HCT116 (cell line): ENCODE data around the gene TENT4A. TPM values are rescaled to one million over a fixed set of nuclear protein-coding genes. Genes with fewer than 3 reads are reported as not detected.

Experiments used
- ATAC-seq: fragments of 200-7000 bp; cut with Tn5 transposase; 2 replicates; pipeline ENCODE4 v1.9.1; 2020; ENCODE audit warnings: mild to moderate bottlenecking, moderate library complexity
- BruUV-seq: library from RNA; stranded (reverse); fragments of 400-500 nt; replicated peaks from 2 replicates; lab custom pipeline; 2021; lab: Mats Ljungman, UMichigan
- CTCF ChIA-PET: fragments of 300-600 bp; sonication (Branson Sonifier 250); formaldehyde crosslinking; loops from one replicate; lab custom pipeline; 2021; ENCODE audit warnings: antibody characterized with exemption; lab: Charles Lee
- POLR2A ChIA-PET: fragments of 300-600, 350-600 bp; sonication (Branson Sonifier 250); formaldehyde crosslinking; loops from one replicate; lab custom pipeline; 2021; ENCODE audit warnings: antibody characterized with exemption; lab: Charles Lee
- RAD21 ChIA-PET, 2 experiments: fragments of 300-600 bp; sonication (Branson Sonifier 250); formaldehyde crosslinking; loops; one replicate each; lab custom pipeline; 2023; ENCODE audit warnings: low total read pairs in 2 of 2; ENCODE audit not compliant: uncharacterized antibody in 2 of 2, unreplicated experiment in 2 of 2, low non-redundant PET in 1 of 2; lab: Charles Lee
- DNase-seq: peaks from one replicate; pipeline ENCODE4 v3.0.0-alpha.2; 2010; ENCODE audit warnings: low read depth, low spot score
- H2AFZ ChIP-seq: fragments of 200-600 bp; shearing (Covaris generic), sonication (generic); 2 replicates; pipeline ENCODE4 v1.6.1; 2017; ENCODE audit warnings: low read depth, mixed run types, mixed read lengths, antibody characterized with exemption, low read length; ENCODE audit not compliant: poor library complexity, severe bottlenecking
- H3K27ac ChIP-seq: 2 replicates; pipeline ENCODE4 v1.5.1; 2012; ENCODE audit warnings: low read depth, low read length
- H3K27me3 ChIP-seq: fragments of 200-600 bp; sonication (generic); 2 replicates; pipeline ENCODE4 v1.6.1; 2016; ENCODE audit warnings: mixed run types, low read length, mixed read lengths; ENCODE audit not compliant: insufficient read depth
- H3K36me3 ChIP-seq, 2 experiments: fragments of 200-500 bp in 1 of 2; fragments of 200-600 bp in 1 of 2; sonication (Bioruptor generic) in 1 of 2; sonication (generic) in 1 of 2; 2 replicates each; pipeline versions ENCODE4 v1.5.1 to v1.6.1; 2014 to 2016; ENCODE audit warnings: low read length in 2 of 2, inconsistent platforms in 1 of 2, mixed read lengths in 1 of 2, mixed run types in 1 of 2; ENCODE audit not compliant: insufficient read depth in 2 of 2, control insufficient read depth in 1 of 2
- H3K4me1 ChIP-seq, 2 experiments: fragments of 200-600 bp in 1 of 2; sonication (generic) in 1 of 2; 2 replicates each; pipeline versions ENCODE4 v1.5.1 to v1.6.1; 2012 to 2017; ENCODE audit warnings: low read length in 2 of 2, inconsistent platforms in 1 of 2, mild to moderate bottlenecking in 1 of 2, mixed read lengths in 1 of 2, mixed run types in 1 of 2, moderate library complexity in 1 of 2; ENCODE audit not compliant: insufficient read depth in 2 of 2, control insufficient read depth in 1 of 2
- H3K4me2 ChIP-seq: fragments of 200-600 bp; sonication (generic); 2 replicates; pipeline ENCODE4 v1.6.1; 2017; ENCODE audit warnings: mixed run types, low read length, mixed read lengths
- H3K4me3 ChIP-seq, 2 experiments: fragments of 200-600 bp in 1 of 2; sonication (generic) in 1 of 2; replicated peaks in 1 of 2; 2 replicates each; pipeline ENCODE4 v1.5.1; 2011 to 2016; ENCODE audit warnings: low read length in 2 of 2, control low read depth in 1 of 2, low read depth in 1 of 2, mild to moderate bottlenecking in 1 of 2, mixed read lengths in 1 of 2, mixed run types in 1 of 2
- H3K79me2 ChIP-seq: fragments of 200-600 bp; sonication (generic); 2 replicates; pipeline ENCODE4 v1.6.1; 2017; ENCODE audit warnings: mild to moderate bottlenecking, mixed run types, low read length, moderate library complexity, mixed read lengths; ENCODE audit not compliant: insufficient read depth
- H3K9ac ChIP-seq: fragments of 200-600 bp; sonication (generic); 2 replicates; pipeline ENCODE4 v1.6.1; 2016; ENCODE audit warnings: low read length, mixed read lengths
- H3K9me2 ChIP-seq: fragments of 200-600 bp; sonication (generic), shearing (Covaris generic); 2 replicates; pipeline ENCODE4 v1.6.1; 2017; ENCODE audit warnings: mixed run types, mild to moderate bottlenecking, moderate library complexity; ENCODE audit not compliant: insufficient read depth
- H3K9me3 ChIP-seq, 2 experiments: fragments of 200-500 bp in 1 of 2; fragments of 200-600 bp in 1 of 2; sonication (Bioruptor generic) in 1 of 2; sonication (generic) in 1 of 2; 2 replicates each; pipeline ENCODE4 v1.6.1; 2014 to 2017; ENCODE audit warnings: low read length in 2 of 2, mixed read lengths in 2 of 2, inconsistent platforms in 1 of 2, low read depth in 1 of 2, mild to moderate bottlenecking in 1 of 2, mixed run types in 1 of 2, moderate library complexity in 1 of 2; ENCODE audit not compliant: control insufficient read depth in 1 of 2, insufficient read depth in 1 of 2
- H4K20me1 ChIP-seq: fragments of 200-600 bp; sonication (generic), shearing (Covaris generic); 2 replicates; pipeline ENCODE4 v1.6.1; 2017; ENCODE audit warnings: mixed run types, mild to moderate bottlenecking, moderate library complexity; ENCODE audit not compliant: insufficient read depth
- CBX3 ChIP-seq: IDR thresholded peaks from 2 replicates; pipeline ENCODE4 v1.6.1; 2012; ENCODE audit warnings: low read depth
- ELF1 ChIP-seq: IDR thresholded peaks from 2 replicates; pipeline ENCODE4 v1.6.1; 2012; ENCODE audit warnings: low read depth, borderline replicate concordance
- FOSL1 ChIP-seq: IDR thresholded peaks from 2 replicates; pipeline ENCODE4 v1.6.1; 2012; ENCODE audit warnings: low read depth
- JUND ChIP-seq: IDR thresholded peaks from 2 replicates; pipeline ENCODE4 v1.6.1; 2012
- POLR2A ChIP-seq: IDR thresholded peaks from 2 replicates; pipeline ENCODE4 v1.7.0; 2011; ENCODE audit warnings: borderline replicate concordance; ENCODE audit not compliant: insufficient read depth, insufficient read length; ENCODE audit errors: extremely low read depth
- POLR2AphosphoS5 ChIP-seq: IDR thresholded peaks from 2 replicates; pipeline ENCODE4 v1.6.1; 2011; ENCODE audit warnings: mild to moderate bottlenecking, low read depth, low read length, moderate library complexity
- SP1 ChIP-seq: IDR thresholded peaks from 2 replicates; pipeline ENCODE4 v1.6.1; 2012; ENCODE audit warnings: low read depth
- SRF ChIP-seq: IDR thresholded peaks from 2 replicates; pipeline ENCODE4 v1.6.1; 2012; ENCODE audit warnings: low read depth
- ZNF274 ChIP-seq: fragments of 200-500 bp; sonication (Bioruptor generic); IDR thresholded peaks from 2 replicates; pipeline ENCODE4 v1.6.1; 2014; ENCODE audit warnings: mild to moderate bottlenecking, low read depth, low read length, inconsistent platforms
- intact Hi-C: fragments of 100-400 bp; cut with micrococcal nuclease; formaldehyde crosslinking; loops from 2 replicates; pipeline ENCODE4 v1.10.0; 2022
- total RNA-seq: library from RNA; stranded (reverse); gene quantifications from one replicate; pipeline ENCODE4 v1.2.1, GENCODE V29; 2021; ENCODE audit not compliant: unreplicated experiment
- TF ChIP-seq, protein P1 (sequence below), 3 experiments: fragments of 200-600 bp in 1 of 3; sonication (generic) in 1 of 3; IDR thresholded peaks in 2 of 3; conservative IDR thresholded peaks in 1 of 3; 2 replicates each; pipeline ENCODE4 v1.5.1; 2012 to 2017; ENCODE audit warnings: low read depth in 2 of 3, low read length in 2 of 3, antibody characterized with exemption in 1 of 3, borderline replicate concordance in 1 of 3, control low read depth in 1 of 3, mild to moderate bottlenecking in 1 of 3, mixed read lengths in 1 of 3, mixed run types in 1 of 3, moderate library complexity in 1 of 3; ENCODE audit not compliant: insufficient read depth in 1 of 3
- TF ChIP-seq, protein P2 (sequence below): IDR thresholded peaks from 2 replicates; pipeline ENCODE4 v1.6.1; 2012; ENCODE audit warnings: low read depth
- TF ChIP-seq, protein P3 (sequence below): IDR thresholded peaks from 2 replicates; pipeline ENCODE4 v1.6.1; 2012
- TF ChIP-seq, protein P4 (sequence below): IDR thresholded peaks from 2 replicates; pipeline ENCODE4 v1.6.1; 2011; ENCODE audit warnings: mild to moderate bottlenecking, low read length, moderate library complexity; ENCODE audit not compliant: insufficient replicate concordance; ENCODE audit errors: extremely low read depth

TENT4A gene
- total RNA-seq, 1 experiment from 2014 or later, result 39.8 TPM

DNA sequence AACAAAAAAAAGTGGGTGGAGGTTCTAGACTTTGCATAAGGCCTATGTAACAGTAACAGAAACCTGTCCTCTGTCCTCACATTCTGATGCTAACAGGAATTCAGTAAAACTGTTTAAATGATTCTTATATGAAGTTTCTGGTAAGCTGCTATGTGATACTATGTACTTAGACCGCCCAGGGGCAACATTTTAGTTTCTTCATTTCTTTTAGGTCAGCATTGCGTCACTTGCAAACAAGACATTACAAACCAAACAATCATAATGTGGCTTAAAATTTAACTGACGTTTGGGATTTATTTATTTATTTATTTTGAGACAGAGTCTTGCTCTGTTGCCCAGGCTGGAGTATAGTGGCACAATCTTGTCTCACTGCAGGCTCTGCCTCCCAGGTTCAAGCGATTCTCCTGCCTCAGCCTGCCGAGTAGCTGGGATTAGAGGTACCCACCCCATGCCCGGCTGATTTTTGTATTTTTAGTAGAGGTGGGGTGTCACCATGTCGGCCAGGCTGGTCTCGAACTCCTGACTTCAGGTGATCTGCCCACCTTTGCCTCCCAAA, 44.3 kb downstream of the TENT4A start:
- DNase-seq (no peak), ATAC-seq (no peak)
- POLR2A ChIA-PET, result no interaction called here
- Histone ChIP-seq H4K20me1 (no peaks in the 10 kb centered on the region), H3K9ac (no peak overlapping the region), H3K4me2 (no peak overlapping the region), H3K9me3 (no peaks in the 10 kb centered on the region), H3K79me2 (peaks cover 3% of the 10 kb centered on the region; the same call in 1 of the 2 replicates), H3K4me1 (peaks cover 0 to 8% of the 10 kb centered on the region in 2 experiments; a peak in 1 of 4 replicates), H3K4me3 (no peak overlapping the region), H3K27ac (no peak overlapping the region), H3K27me3 (no peaks in the 10 kb centered on the region), H3K36me3 (peaks cover 22 to 35% of the 10 kb centered on the region in 2 experiments; a peak in 3 of 4 replicates), H2AFZ (no peak overlapping the region), H3K9me2 (no peaks in the 10 kb centered on the region)
- intact Hi-C loops, result no loop called here
- no TSS peak for BruUV-seq
- CTCF ChIA-PET, result no interaction called here
- RAD21 ChIA-PET, result no interaction called here
- TF ChIP-seq FOSL1 (no peak), SP1 (no peak), POLR2A (no peak), SRF (no peak), POLR2AphosphoS5 (no peak), ZNF274 (no peak), CBX3 (no peak), ELF1 (no peak), JUND (no peak)
- TF ChIP-seq, protein P1, sequence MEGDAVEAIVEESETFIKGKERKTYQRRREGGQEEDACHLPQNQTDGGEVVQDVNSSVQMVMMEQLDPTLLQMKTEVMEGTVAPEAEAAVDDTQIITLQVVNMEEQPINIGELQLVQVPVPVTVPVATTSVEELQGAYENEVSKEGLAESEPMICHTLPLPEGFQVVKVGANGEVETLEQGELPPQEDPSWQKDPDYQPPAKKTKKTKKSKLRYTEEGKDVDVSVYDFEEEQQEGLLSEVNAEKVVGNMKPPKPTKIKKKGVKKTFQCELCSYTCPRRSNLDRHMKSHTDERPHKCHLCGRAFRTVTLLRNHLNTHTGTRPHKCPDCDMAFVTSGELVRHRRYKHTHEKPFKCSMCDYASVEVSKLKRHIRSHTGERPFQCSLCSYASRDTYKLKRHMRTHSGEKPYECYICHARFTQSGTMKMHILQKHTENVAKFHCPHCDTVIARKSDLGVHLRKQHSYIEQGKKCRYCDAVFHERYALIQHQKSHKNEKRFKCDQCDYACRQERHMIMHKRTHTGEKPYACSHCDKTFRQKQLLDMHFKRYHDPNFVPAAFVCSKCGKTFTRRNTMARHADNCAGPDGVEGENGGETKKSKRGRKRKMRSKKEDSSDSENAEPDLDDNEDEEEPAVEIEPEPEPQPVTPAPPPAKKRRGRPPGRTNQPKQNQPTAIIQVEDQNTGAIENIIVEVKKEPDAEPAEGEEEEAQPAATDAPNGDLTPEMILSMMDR (IDR thresholded peaks at IDR 0.05 in 2 of 3, conservative IDR thresholded peaks at IDR 0.05 in 1 of 3; ENCODE audit: borderline replicate concordance in 1 of 3, insufficient read depth in 1 of 3, low read depth in 2 of 3, low read length in 2 of 3), result no peak
- TF ChIP-seq, protein P2, sequence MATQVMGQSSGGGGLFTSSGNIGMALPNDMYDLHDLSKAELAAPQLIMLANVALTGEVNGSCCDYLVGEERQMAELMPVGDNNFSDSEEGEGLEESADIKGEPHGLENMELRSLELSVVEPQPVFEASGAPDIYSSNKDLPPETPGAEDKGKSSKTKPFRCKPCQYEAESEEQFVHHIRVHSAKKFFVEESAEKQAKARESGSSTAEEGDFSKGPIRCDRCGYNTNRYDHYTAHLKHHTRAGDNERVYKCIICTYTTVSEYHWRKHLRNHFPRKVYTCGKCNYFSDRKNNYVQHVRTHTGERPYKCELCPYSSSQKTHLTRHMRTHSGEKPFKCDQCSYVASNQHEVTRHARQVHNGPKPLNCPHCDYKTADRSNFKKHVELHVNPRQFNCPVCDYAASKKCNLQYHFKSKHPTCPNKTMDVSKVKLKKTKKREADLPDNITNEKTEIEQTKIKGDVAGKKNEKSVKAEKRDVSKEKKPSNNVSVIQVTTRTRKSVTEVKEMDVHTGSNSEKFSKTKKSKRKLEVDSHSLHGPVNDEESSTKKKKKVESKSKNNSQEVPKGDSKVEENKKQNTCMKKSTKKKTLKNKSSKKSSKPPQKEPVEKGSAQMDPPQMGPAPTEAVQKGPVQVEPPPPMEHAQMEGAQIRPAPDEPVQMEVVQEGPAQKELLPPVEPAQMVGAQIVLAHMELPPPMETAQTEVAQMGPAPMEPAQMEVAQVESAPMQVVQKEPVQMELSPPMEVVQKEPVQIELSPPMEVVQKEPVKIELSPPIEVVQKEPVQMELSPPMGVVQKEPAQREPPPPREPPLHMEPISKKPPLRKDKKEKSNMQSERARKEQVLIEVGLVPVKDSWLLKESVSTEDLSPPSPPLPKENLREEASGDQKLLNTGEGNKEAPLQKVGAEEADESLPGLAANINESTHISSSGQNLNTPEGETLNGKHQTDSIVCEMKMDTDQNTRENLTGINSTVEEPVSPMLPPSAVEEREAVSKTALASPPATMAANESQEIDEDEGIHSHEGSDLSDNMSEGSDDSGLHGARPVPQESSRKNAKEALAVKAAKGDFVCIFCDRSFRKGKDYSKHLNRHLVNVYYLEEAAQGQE, result no peak
- TF ChIP-seq, protein P3, sequence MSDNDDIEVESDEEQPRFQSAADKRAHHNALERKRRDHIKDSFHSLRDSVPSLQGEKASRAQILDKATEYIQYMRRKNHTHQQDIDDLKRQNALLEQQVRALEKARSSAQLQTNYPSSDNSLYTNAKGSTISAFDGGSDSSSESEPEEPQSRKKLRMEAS, result no peak
- TF ChIP-seq, protein P4, sequence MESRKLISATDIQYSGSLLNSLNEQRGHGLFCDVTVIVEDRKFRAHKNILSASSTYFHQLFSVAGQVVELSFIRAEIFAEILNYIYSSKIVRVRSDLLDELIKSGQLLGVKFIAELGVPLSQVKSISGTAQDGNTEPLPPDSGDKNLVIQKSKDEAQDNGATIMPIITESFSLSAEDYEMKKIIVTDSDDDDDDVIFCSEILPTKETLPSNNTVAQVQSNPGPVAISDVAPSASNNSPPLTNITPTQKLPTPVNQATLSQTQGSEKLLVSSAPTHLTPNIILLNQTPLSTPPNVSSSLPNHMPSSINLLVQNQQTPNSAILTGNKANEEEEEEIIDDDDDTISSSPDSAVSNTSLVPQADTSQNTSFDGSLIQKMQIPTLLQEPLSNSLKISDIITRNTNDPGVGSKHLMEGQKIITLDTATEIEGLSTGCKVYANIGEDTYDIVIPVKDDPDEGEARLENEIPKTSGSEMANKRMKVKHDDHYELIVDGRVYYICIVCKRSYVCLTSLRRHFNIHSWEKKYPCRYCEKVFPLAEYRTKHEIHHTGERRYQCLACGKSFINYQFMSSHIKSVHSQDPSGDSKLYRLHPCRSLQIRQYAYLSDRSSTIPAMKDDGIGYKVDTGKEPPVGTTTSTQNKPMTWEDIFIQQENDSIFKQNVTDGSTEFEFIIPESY, result no peak
